ENCODE data around the gene RCAN1.

Gene RCAN1

GRCh38 chr21:34614628-34615486 lies at the start of gene RCAN1:
RCAN1 (minus strand) TSS chr21:34615113; CDS start chr21:34615011, 102 bp downstream.
- peak; percentile 75 for DNase-seq (ENCODE audit: low read depth)

- no peak for DNase-seq (ENCODE audit: low read depth)
Observed at GRCh38 chr21:34661848-34662247, 46.9 kb upstream of the RCAN1 start.

GRCh38 chr21:34653522-34653921 lies 38.6 kb upstream of the RCAN1 start:
- DNase-seq (ENCODE audit: low read depth): no peak

- DNase-seq (ENCODE audit: low read depth): no peak
Observed at GRCh38 chr21:34651642-34652041, 36.7 kb upstream of the RCAN1 start.

GRCh38 chr21:34650861-34651431 lies 36.0 kb upstream of the RCAN1 start:
- DNase-seq (ENCODE audit: low read depth): no peak

GRCh38 chr21:34649400-34649799 lies 34.5 kb upstream of the RCAN1 start:
- no peak for DNase-seq (ENCODE audit: low read depth)

- DNase-seq (ENCODE audit: low read depth): no peak
Observed at GRCh38 chr21:34648739-34649297, 33.9 kb upstream of the RCAN1 start.

- DNase-seq (ENCODE audit: low read depth): no peak
Observed at GRCh38 chr21:34647555-34647954, 32.6 kb upstream of the RCAN1 start.

GRCh38 chr21:34644825-34645224 lies 29.9 kb upstream of the RCAN1 start:
- no peak for DNase-seq (ENCODE audit: low read depth)

GRCh38 chr21:34642211-34643075 lies 27.5 kb upstream of the RCAN1 start:
- no peak for DNase-seq (ENCODE audit: low read depth)

GRCh38 chr21:34640858-34641257 lies 25.9 kb upstream of the RCAN1 start:
- DNase-seq (ENCODE audit: low read depth): no peak

- DNase-seq (ENCODE audit: low read depth): no peak
Observed at GRCh38 chr21:34639882-34640788, 25.2 kb upstream of the RCAN1 start.

GRCh38 chr21:34639250-34639649 lies 24.3 kb upstream of the RCAN1 start:
- DNase-seq (ENCODE audit: low read depth): no peak

GRCh38 chr21:34636961-34637360 lies 22.0 kb upstream of the RCAN1 start:
- DNase-seq (ENCODE audit: low read depth): no peak

GRCh38 chr21:34635307-34635706 lies 20.4 kb upstream of the RCAN1 start:
- no peak for DNase-seq (ENCODE audit: low read depth)

GRCh38 chr21:34632498-34632897 lies 17.6 kb upstream of the RCAN1 start:
- no peak for DNase-seq (ENCODE audit: low read depth)

- no peak for DNase-seq (ENCODE audit: low read depth)
Observed at GRCh38 chr21:34630536-34631143, 15.7 kb upstream of the RCAN1 start.

GRCh38 chr21:34626131-34626530 lies 11.2 kb upstream of the RCAN1 start:
- DNase-seq (ENCODE audit: low read depth): no peak

GRCh38 chr21:34625030-34625593 lies 10.2 kb upstream of the RCAN1 start:
- no peak for DNase-seq (ENCODE audit: low read depth)

- no peak for DNase-seq (ENCODE audit: low read depth)
Observed at GRCh38 chr21:34623516-34623915, 8.6 kb upstream of the RCAN1 start.

Measured in activated gamma-delta T cell treated with anti-CD3 and anti-CD28 coated beads, Interleukin-2, amount 50 U/mL, for 16 hours (primary cell).